HepG2 (cell line): ENCODE measurements around the gene MUL1. TPM values are rescaled to one million over a fixed set of nuclear protein-coding genes. Genes with fewer than 3 reads are reported as not detected.

Experiments used
- AGO2 ChIP-seq: fragments of 200-400 bp; formaldehyde crosslinking; optimal IDR thresholded peaks from 2 replicates; pipeline ENCODE3; 2017; ENCODE audit warnings: mild to moderate bottlenecking, low read depth, low read length, moderate library complexity
- CHD2 ChIP-seq: IDR thresholded peaks from 2 replicates; pipeline ENCODE4 v1.6.1; 2011; ENCODE audit warnings: low read depth, low read length, improper control_type of control experiment
- FOXJ3 ChIP-seq: sonication (generic); formaldehyde crosslinking; IDR thresholded peaks from 2 replicates; pipeline ENCODE4 v1.4.0; 2020; ENCODE audit warnings: missing genetic modification reagents, mild to moderate bottlenecking, borderline replicate concordance
- GTF2F1 ChIP-seq: fragments of 150-350 bp; IDR thresholded peaks from 2 replicates; pipeline ENCODE4 v1.6.1; 2014; ENCODE audit warnings: low read length
- HOXD1 ChIP-seq: sonication (generic); formaldehyde crosslinking; IDR thresholded peaks from 2 replicates; pipeline ENCODE4 v1.5.0; 2020; ENCODE audit warnings: missing genetic modification reagents
- MAFK ChIP-seq, 2 experiments: IDR thresholded peaks in 1 of 2; conservative IDR thresholded peaks in 1 of 2; 2 replicates each; pipeline ENCODE4 v1.6.1; 2011; ENCODE audit warnings: improper control_type of control experiment in 2 of 2, low read length in 2 of 2
- NFATC3 ChIP-seq: sonication (generic); formaldehyde crosslinking; IDR thresholded peaks from 2 replicates; pipeline ENCODE4 v1.5.1; 2020; ENCODE audit warnings: mild to moderate bottlenecking, missing genetic modification reagents
- RFXAP ChIP-seq: sonication (generic); formaldehyde crosslinking; IDR thresholded peaks from 2 replicates; pipeline ENCODE4 v1.4.0; 2020; ENCODE audit warnings: missing genetic modification reagents, borderline replicate concordance
- THAP8 ChIP-seq: sonication (generic); formaldehyde crosslinking; IDR thresholded peaks from 2 replicates; pipeline ENCODE4 v1.5.1; 2020; ENCODE audit warnings: missing genetic modification reagents, mild to moderate bottlenecking, borderline replicate concordance
- YEATS2 ChIP-seq: sonication (generic); formaldehyde crosslinking; IDR thresholded peaks from 2 replicates; pipeline ENCODE4 v1.4.0; 2020; ENCODE audit warnings: missing genetic modification reagents, borderline replicate concordance
- ZFP36L1 ChIP-seq: sonication (generic); formaldehyde crosslinking; IDR thresholded peaks from 2 replicates; pipeline ENCODE4 v1.8.0; 2022; ENCODE audit warnings: mild to moderate bottlenecking, missing genetic modification reagents, moderate library complexity
- ZFP37 ChIP-seq: sonication (generic); formaldehyde crosslinking; IDR thresholded peaks from 2 replicates; pipeline ENCODE4 v1.4.0; 2020; ENCODE audit warnings: missing genetic modification reagents, borderline replicate concordance
- ZMYM3 ChIP-seq: sonication (generic); formaldehyde crosslinking; IDR thresholded peaks from 2 replicates; pipeline ENCODE4 v1.5.1; 2020; ENCODE audit warnings: mild to moderate bottlenecking, missing genetic modification reagents
- ZNF160 ChIP-seq: sonication (generic); formaldehyde crosslinking; IDR thresholded peaks from 2 replicates; pipeline ENCODE4 v1.8.0; 2022; ENCODE audit warnings: mild to moderate bottlenecking, inconsistent platforms, missing genetic modification reagents
- ZNF17 ChIP-seq: sonication (generic); formaldehyde crosslinking; IDR thresholded peaks from 2 replicates; pipeline ENCODE4 v1.5.0; 2020; ENCODE audit warnings: mild to moderate bottlenecking, missing genetic modification reagents
- ZNF232 ChIP-seq: sonication (generic); formaldehyde crosslinking; IDR thresholded peaks from 2 replicates; pipeline ENCODE4 v1.4.0; 2020; ENCODE audit warnings: missing genetic modification reagents, borderline replicate concordance
- ZNF543 ChIP-seq: sonication (generic); formaldehyde crosslinking; IDR thresholded peaks from 2 replicates; pipeline ENCODE4 v1.4.0; 2020; ENCODE audit warnings: mild to moderate bottlenecking, missing genetic modification reagents
- ZNF576 ChIP-seq: sonication (generic); formaldehyde crosslinking; IDR thresholded peaks from 2 replicates; pipeline ENCODE4 v1.4.0; 2020; ENCODE audit warnings: mild to moderate bottlenecking, missing genetic modification reagents
- ZUFSP ChIP-seq: sonication (generic); formaldehyde crosslinking; IDR thresholded peaks from 2 replicates; pipeline ENCODE4 v1.9.0; 2021; ENCODE audit warnings: missing genetic modification reagents, mild to moderate bottlenecking, borderline replicate concordance
- polyA plus RNA-seq, 8 experiments: library from polyadenylated mRNA; depleted of rRNA in 3 of 8; stranded (reverse) in 7 of 8; unstranded in 1 of 8; fragments of >200 nt; fragmentation: Illumina TruSeq in 4 of 8; extraction: Trizol in 4 of 8; gene quantifications; 2 replicates each; pipeline versions ENCODE4 v1.2.1 to v1.2.3, GENCODE V29; 2011 to 2016; ENCODE audit warnings: low read depth in 4 of 8, missing spikeins in 1 of 8, mixed read lengths in 1 of 8; ENCODE audit not compliant: insufficient read depth in 1 of 8
- total RNA-seq, 5 experiments: library from RNA; depleted of rRNA; stranded (reverse); fragments of >200 nt; fragmentation: Illumina TruSeq; extraction: Trizol; gene quantifications; 2 replicates each; pipeline ENCODE4 v1.2.3, GENCODE V29; 2016; ENCODE audit warnings: low read depth in 1 of 5
- TF ChIP-seq, protein P1 (sequence below): sonication (generic); formaldehyde crosslinking; conservative IDR thresholded peaks from 2 replicates; pipeline ENCODE4 v1.5.0; 2020; ENCODE audit warnings: missing genetic modification reagents
- TF ChIP-seq, protein P2 (sequence below): sonication (generic); formaldehyde crosslinking; IDR thresholded peaks from 2 replicates; pipeline ENCODE4 v1.4.0; 2020; ENCODE audit warnings: missing genetic modification reagents, borderline replicate concordance
- TF ChIP-seq, protein P3 (sequence below): sonication (generic); formaldehyde crosslinking; IDR thresholded peaks from 2 replicates; pipeline ENCODE4 v1.8.1; 2023; ENCODE audit warnings: missing genetic modification reagents, inconsistent platforms, borderline replicate concordance

The MUL1 gene
- total and polyA plus RNA-seq, 2 of the 13 experiments (the other 11 are each of a cell fraction or from before 2014, with no cell fraction given): 21.5 to 26.5 TPM

GRCh38 chr1:20551945-20552727 lies 44.2 kb upstream of the MUL1 start, which contains the start of gene FAM43B (continued):
- TF ChIP-seq NFATC3 (no peak), AGO2 (no peak), ZNF543 (CRISPR knock-in tag) (no peak), THAP8 (0 out of 2 replicates have a peak, but pooled peaks have one; percentile 72), ZFP37 (CRISPR knock-in tag) (no peak), GTF2F1 (no peak), MAFK (conservative IDR thresholded peaks at IDR 0.05 in 1 of 2, IDR thresholded peaks at IDR 0.05 in 1 of 2; ENCODE audit: low read length in 2 of 2) (0 out of 4 replicates have a peak, but pooled peaks of 1 of the 2 experiments have one; percentile 14), ZNF160 (CRISPR knock-in tag) (no peak), YEATS2 (peak; percentile 72; the same call in 1 of the 2 replicates), ZNF232 (CRISPR knock-in tag) (no peak; the same call in 1 of the 2 replicates), FOXJ3 (CRISPR knock-in tag) (no peak; the same call in 1 of the 2 replicates), HOXD1 (no peak), ZMYM3 (CRISPR knock-in tag) (no peak), CHD2 (peak; percentile 71), ZNF576 (no peak), ZNF17 (CRISPR knock-in tag) (no peak), RFXAP (no peak; the same call in 1 of the 2 replicates), ZUFSP (CRISPR knock-in tag) (no peak), ZFP36L1 (CRISPR knock-in tag) (no peak)
- TF ChIP-seq, protein P1, sequence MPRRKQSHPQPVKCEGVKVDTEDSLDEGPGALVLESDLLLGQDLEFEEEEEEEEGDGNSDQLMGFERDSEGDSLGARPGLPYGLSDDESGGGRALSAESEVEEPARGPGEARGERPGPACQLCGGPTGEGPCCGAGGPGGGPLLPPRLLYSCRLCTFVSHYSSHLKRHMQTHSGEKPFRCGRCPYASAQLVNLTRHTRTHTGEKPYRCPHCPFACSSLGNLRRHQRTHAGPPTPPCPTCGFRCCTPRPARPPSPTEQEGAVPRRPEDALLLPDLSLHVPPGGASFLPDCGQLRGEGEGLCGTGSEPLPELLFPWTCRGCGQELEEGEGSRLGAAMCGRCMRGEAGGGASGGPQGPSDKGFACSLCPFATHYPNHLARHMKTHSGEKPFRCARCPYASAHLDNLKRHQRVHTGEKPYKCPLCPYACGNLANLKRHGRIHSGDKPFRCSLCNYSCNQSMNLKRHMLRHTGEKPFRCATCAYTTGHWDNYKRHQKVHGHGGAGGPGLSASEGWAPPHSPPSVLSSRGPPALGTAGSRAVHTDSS (CRISPR knock-in tag): no peak
- TF ChIP-seq, protein P2, sequence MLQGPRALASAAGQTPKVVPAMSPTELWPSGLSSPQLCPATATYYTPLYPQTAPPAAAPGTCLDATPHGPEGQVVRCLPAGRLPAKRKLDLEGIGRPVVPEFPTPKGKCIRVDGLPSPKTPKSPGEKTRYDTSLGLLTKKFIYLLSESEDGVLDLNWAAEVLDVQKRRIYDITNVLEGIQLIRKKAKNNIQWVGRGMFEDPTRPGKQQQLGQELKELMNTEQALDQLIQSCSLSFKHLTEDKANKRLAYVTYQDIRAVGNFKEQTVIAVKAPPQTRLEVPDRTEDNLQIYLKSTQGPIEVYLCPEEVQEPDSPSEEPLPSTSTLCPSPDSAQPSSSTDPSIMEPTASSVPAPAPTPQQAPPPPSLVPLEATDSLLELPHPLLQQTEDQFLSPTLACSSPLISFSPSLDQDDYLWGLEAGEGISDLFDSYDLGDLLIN (CRISPR knock-in tag): no peak
- TF ChIP-seq, protein P3, sequence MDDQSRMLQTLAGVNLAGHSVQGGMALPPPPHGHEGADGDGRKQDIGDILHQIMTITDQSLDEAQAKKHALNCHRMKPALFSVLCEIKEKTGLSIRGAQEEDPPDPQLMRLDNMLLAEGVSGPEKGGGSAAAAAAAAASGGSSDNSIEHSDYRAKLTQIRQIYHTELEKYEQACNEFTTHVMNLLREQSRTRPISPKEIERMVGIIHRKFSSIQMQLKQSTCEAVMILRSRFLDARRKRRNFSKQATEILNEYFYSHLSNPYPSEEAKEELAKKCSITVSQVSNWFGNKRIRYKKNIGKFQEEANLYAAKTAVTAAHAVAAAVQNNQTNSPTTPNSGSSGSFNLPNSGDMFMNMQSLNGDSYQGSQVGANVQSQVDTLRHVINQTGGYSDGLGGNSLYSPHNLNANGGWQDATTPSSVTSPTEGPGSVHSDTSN: no peak
